ENCODE data around the gene KLHL41. TPM values are rescaled to one million over a fixed set of nuclear protein-coding genes. Genes with fewer than 3 reads are reported as not detected.

The KLHL41 gene
- polyA plus RNA-seq, 1 donor (not counting 4 experiments of a cell fraction or from before 2014, with no cell fraction given) = 0.24 TPM

GRCh38 chr2:169486487-169486886, 23.0 kb upstream of the KLHL41 start:
- Histone ChIP-seq H3K79me2 (ENCODE audit: control insufficient read depth, insufficient read depth, low read length) (no peaks in the 10 kb centered on the region), H2AFZ (ENCODE audit: control insufficient read depth, low read length) (no peak overlapping the region), H3K4me1 (ENCODE audit: control insufficient read depth, extremely low read depth, insufficient read depth, low read length) (no peaks in the 10 kb centered on the region), H3K36me3 (ENCODE audit: control insufficient read depth in 2 of 2, extremely low read depth in 1 of 2, insufficient read depth in 2 of 2, low read length in 2 of 2) (peaks cover 0 to 3% of the 10 kb centered on the region in 2 experiments), H3K27ac (ENCODE audit: control insufficient read depth, insufficient read depth, low read length) (no peak overlapping the region), H3K9ac (ENCODE audit: control insufficient read depth, extremely low read depth, insufficient read depth, low read length) (no peak overlapping the region), H4K20me1 (ENCODE audit: control insufficient read depth, extremely low read depth, insufficient read depth, low read length) (no peaks in the 10 kb centered on the region), H3K27me3 (ENCODE audit: control insufficient read depth, extremely low read depth, insufficient read depth, low read length) (no peaks in the 10 kb centered on the region), H3K4me2 (ENCODE audit: control insufficient read depth, extremely low read depth, insufficient read depth, low read depth, low read length) (no peak overlapping the region), H3K4me3 (ENCODE audit: control insufficient read depth in 2 of 3, extremely low read depth in 1 of 3, insufficient read depth in 2 of 3, low read depth in 1 of 3, low read length in 3 of 3) (no peak overlapping the region), H3K9me3 (ENCODE audit: control insufficient read depth, low read depth, low read length) (no peaks in the 10 kb centered on the region), H3K9me1 (ENCODE audit: control insufficient read depth, extremely low read depth, insufficient read depth, low read length) (no peaks in the 10 kb centered on the region)
- dilution Hi-C loops (cut with MboI; ENCODE audit: extremely low pct_ligation_motif_present, low sequenced_read_pairs) = no loop called here
- no peak for TF ChIP-seq EZH2 (IDR thresholded peaks at IDR 0.05; ENCODE audit: low read length)
- TF ChIP-seq, protein P1, sequence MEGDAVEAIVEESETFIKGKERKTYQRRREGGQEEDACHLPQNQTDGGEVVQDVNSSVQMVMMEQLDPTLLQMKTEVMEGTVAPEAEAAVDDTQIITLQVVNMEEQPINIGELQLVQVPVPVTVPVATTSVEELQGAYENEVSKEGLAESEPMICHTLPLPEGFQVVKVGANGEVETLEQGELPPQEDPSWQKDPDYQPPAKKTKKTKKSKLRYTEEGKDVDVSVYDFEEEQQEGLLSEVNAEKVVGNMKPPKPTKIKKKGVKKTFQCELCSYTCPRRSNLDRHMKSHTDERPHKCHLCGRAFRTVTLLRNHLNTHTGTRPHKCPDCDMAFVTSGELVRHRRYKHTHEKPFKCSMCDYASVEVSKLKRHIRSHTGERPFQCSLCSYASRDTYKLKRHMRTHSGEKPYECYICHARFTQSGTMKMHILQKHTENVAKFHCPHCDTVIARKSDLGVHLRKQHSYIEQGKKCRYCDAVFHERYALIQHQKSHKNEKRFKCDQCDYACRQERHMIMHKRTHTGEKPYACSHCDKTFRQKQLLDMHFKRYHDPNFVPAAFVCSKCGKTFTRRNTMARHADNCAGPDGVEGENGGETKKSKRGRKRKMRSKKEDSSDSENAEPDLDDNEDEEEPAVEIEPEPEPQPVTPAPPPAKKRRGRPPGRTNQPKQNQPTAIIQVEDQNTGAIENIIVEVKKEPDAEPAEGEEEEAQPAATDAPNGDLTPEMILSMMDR (optimal IDR thresholded peaks at IDR 0.05 in 1 of 3, IDR thresholded peaks at IDR 0.05 in 1 of 3, conservative IDR thresholded peaks at IDR 0.05 in 1 of 3; ENCODE audit: extremely low read depth in 1 of 3, insufficient read depth in 2 of 3, low read length in 3 of 3) = no peak
- FAIRE-seq (no peak), DNase-seq (ENCODE audit: low read depth, low spot score) (no peak)

GRCh38 chr2:169490834-169491233, 18.7 kb upstream of the KLHL41 start:
- Histone ChIP-seq H3K27me3 (ENCODE audit: control insufficient read depth, extremely low read depth, insufficient read depth, low read length) (no peaks in the 10 kb centered on the region), H3K4me2 (ENCODE audit: control insufficient read depth, extremely low read depth, insufficient read depth, low read depth, low read length) (no peak overlapping the region), H3K9me3 (ENCODE audit: control insufficient read depth, low read depth, low read length) (no peaks in the 10 kb centered on the region), H3K9me1 (ENCODE audit: control insufficient read depth, extremely low read depth, insufficient read depth, low read length) (no peaks in the 10 kb centered on the region), H2AFZ (ENCODE audit: control insufficient read depth, low read length) (no peak overlapping the region), H3K9ac (ENCODE audit: control insufficient read depth, extremely low read depth, insufficient read depth, low read length) (no peak overlapping the region), H3K4me1 (ENCODE audit: control insufficient read depth, extremely low read depth, insufficient read depth, low read length) (no peaks in the 10 kb centered on the region), H3K4me3 (ENCODE audit: control insufficient read depth in 2 of 3, extremely low read depth in 1 of 3, insufficient read depth in 2 of 3, low read depth in 1 of 3, low read length in 3 of 3) (no peak overlapping the region), H3K36me3 (ENCODE audit: control insufficient read depth in 2 of 2, extremely low read depth in 1 of 2, insufficient read depth in 2 of 2, low read length in 2 of 2) (no peaks in the 10 kb centered on the region), H4K20me1 (ENCODE audit: control insufficient read depth, extremely low read depth, insufficient read depth, low read length) (no peaks in the 10 kb centered on the region), H3K27ac (ENCODE audit: control insufficient read depth, insufficient read depth, low read length) (no peak overlapping the region), H3K79me2 (ENCODE audit: control insufficient read depth, insufficient read depth, low read length) (no peaks in the 10 kb centered on the region)
- DNase-seq (ENCODE audit: low read depth, low spot score) (no peak), FAIRE-seq (no peak)
- dilution Hi-C loops (cut with MboI; ENCODE audit: extremely low pct_ligation_motif_present, low sequenced_read_pairs) = no loop called here
- no peak for TF ChIP-seq EZH2 (IDR thresholded peaks at IDR 0.05; ENCODE audit: low read length)
- TF ChIP-seq, protein P1 (optimal IDR thresholded peaks at IDR 0.05 in 1 of 3, IDR thresholded peaks at IDR 0.05 in 1 of 3, conservative IDR thresholded peaks at IDR 0.05 in 1 of 3; ENCODE audit: extremely low read depth in 1 of 3, insufficient read depth in 2 of 3, low read length in 3 of 3) = no peak
